Erythroblast (primary cell): ENCODE data around the gene CMTM5.

Experiments
- GATA1 ChIP-seq: IDR thresholded peaks from 2 replicates; pipeline ENCODE4 v1.6.1; 2011; ENCODE audit warnings: low read depth, mild to moderate bottlenecking, control low read depth, low read length, moderate library complexity
- POLR2A ChIP-seq: IDR thresholded peaks from 2 replicates; pipeline ENCODE4 v1.6.1; 2011; ENCODE audit warnings: mild to moderate bottlenecking, low read length

- TF ChIP-seq POLR2A (no peak), GATA1 (no peak)
These were observed 27.1 kb downstream of the CMTM5 start for GRCh38 chr14:23403908-23404307.
